Astrocyte of the cerebellum (primary cell): ENCODE results near the gene SPAG9.
A peak's percentile ranks its signal among the peaks of the same experiment; 100 is the strongest.

Source experiments
- DNase-seq: peaks from one replicate; pipeline ENCODE4 v3.0.0-alpha.2; 2011; ENCODE audit warnings: low read depth
- H3K4me3 ChIP-seq: 2 replicates; pipeline ENCODE4 v1.5.1; 2011; ENCODE audit warnings: mild to moderate bottlenecking, low read depth, low read length, moderate library complexity
- CTCF ChIP-seq: IDR thresholded peaks from 2 replicates; pipeline ENCODE4 v1.5.1; 2012; ENCODE audit warnings: low read length, low read depth, moderate library complexity, mild to moderate bottlenecking; ENCODE audit errors: missing control alignments
- in situ Hi-C: cut with HindIII; loops from 2 replicates; pipeline ENCODE4 v1.10.0; 2017; ENCODE audit warnings: low sequenced_read_pairs

SPAG9 gene

GRCh38 chr17:51044976-51045375 is 75.7 kb downstream of the SPAG9 start:
- TF ChIP-seq CTCF: no peak
- in situ Hi-C loops: no loop called here
- DNase-seq: no peak
- peak overlapping the region; percentile 48 for H3K4me3 ChIP-seq

GRCh38 chr17:51036084-51036483 is 84.6 kb downstream of the SPAG9 start:
- no peak for TF ChIP-seq CTCF
- in situ Hi-C loops: no loop called here
- no peak overlapping the region for H3K4me3 ChIP-seq
- no peak for DNase-seq

- DNase-seq: peak; percentile 91
These were observed 85.2 kb downstream of the SPAG9 start for GRCh38 chr17:51035431-51035830.

GRCh38 chr17:51034800-51035199 is 85.9 kb downstream of the SPAG9 start:
- in situ Hi-C loops: no loop called here
- DNase-seq: no peak
- H3K4me3 ChIP-seq: no peak overlapping the region
- no peak for TF ChIP-seq CTCF

More at GRCh38 chr17:51035431-51035830, 85.2 kb downstream of the SPAG9 start:
- in situ Hi-C loops: no loop called here
- H3K4me3 ChIP-seq: no peak overlapping the region
- TF ChIP-seq CTCF: no peak

GRCh38 chr17:51032850-51033249 is 87.8 kb downstream of the SPAG9 start:
- DNase-seq: no peak
- TF ChIP-seq CTCF: no peak
- H3K4me3 ChIP-seq: no peak overlapping the region
- in situ Hi-C loops: no loop called here

GRCh38 chr17:51029568-51030463 is 90.9 kb downstream of the SPAG9 start:
- no peak for DNase-seq
- TF ChIP-seq CTCF: no peak
- no peak overlapping the region for H3K4me3 ChIP-seq
- in situ Hi-C loops: no loop called here
